Neural progenitor cell (in vitro differentiated cells): ENCODE measurements around the gene CD320.

ENCODE experiments used
- CTCF ChIP-seq: fragments of 200-600 bp; sonication (generic); IDR thresholded peaks from 2 replicates; pipeline ENCODE4 v1.5.1; 2017; ENCODE audit warnings: antibody characterized with exemption, mild to moderate bottlenecking
- EZH2phosphoT487 ChIP-seq: fragments of 200-600 bp; sonication (generic); IDR thresholded peaks from 2 replicates; pipeline ENCODE4 v1.6.1; 2017; ENCODE audit warnings: antibody characterized with exemption

DNA sequence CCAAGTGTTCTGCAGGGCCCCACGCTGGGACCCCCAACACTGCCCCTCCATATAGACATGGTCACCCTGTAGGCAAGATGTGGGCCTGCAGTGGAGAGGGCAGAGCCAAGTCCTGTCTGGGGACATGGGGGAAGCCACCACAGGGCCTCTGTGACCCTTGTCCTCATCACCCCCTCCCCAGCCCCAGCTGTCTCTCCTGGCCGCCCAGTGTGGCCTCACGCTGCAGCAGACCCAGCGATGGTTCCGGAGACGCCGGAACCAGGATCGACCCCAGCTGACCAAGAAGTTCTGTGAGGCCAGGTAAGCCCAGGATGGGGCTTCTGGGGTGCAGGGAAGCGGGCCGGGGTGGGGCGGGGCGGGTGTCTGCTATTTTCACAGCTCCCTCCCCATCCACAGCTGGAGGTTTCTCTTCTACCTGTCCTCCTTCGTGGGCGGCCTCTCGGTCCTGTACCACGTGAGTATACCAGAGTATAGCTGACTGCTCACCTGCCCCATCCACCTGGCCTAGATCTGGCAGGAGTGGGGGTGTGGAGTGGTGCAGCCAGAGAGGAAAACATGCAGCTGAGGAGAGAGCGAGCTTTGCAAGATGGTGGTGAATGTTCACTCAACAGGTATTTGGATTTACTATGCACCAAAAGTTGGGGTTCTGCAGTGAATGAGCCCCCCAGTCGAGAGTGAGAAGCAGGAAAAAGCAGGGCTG, 52.6 kb downstream of the CD320 start:
- no peak for TF ChIP-seq CTCF
- no peak for TF ChIP-seq EZH2phosphoT487
